GM18870 (cell line): ENCODE measurements around the gene ELOA.

ENCODE experiments used
- ATAC-seq: cut with Tn5 transposase; IDR thresholded peaks from one replicate; pipeline ENCODE4 v1.9.1; 2021; ENCODE audit warnings: moderate library complexity; ENCODE audit not compliant: unreplicated experiment

ELOA gene

GRCh38 chr1:23743287-23744152 is at the start of gene ELOA:
Gene ELOA (plus strand): TSS chr1:23743471. CDS start chr1:23743504, 33 bp downstream.
- no peak for ATAC-seq

GRCh38 chr1:23693599-23693998 is 49.7 kb upstream of the ELOA start:
- no peak for ATAC-seq

- no peak for ATAC-seq
These were observed 48.9 kb upstream of the ELOA start for GRCh38 chr1:23694371-23694770.

GRCh38 chr1:23695667-23696066 is 47.6 kb upstream of the ELOA start:
- no peak for ATAC-seq

GRCh38 chr1:23696335-23696989 is 46.8 kb upstream of the ELOA start:
- no peak for ATAC-seq

GRCh38 chr1:23698466-23698865 is 44.8 kb upstream of the ELOA start:
- ATAC-seq = no peak

- no peak for ATAC-seq
These were observed 43.7 kb upstream of the ELOA start for GRCh38 chr1:23699280-23700179.

GRCh38 chr1:23701310-23701709 is 42.0 kb upstream of the ELOA start:
- ATAC-seq = no peak

GRCh38 chr1:23701996-23702395 is 41.3 kb upstream of the ELOA start:
- no peak for ATAC-seq

GRCh38 chr1:23704834-23705495 is 38.3 kb upstream of the ELOA start:
- no peak for ATAC-seq

- no peak for ATAC-seq
These were observed 34.0 kb upstream of the ELOA start for GRCh38 chr1:23709229-23709628.

- no peak for ATAC-seq
These were observed 24.8 kb upstream of the ELOA start for GRCh38 chr1:23718482-23718881.

- ATAC-seq = no peak
These were observed 24.0 kb upstream of the ELOA start for GRCh38 chr1:23719162-23719820.

- ATAC-seq = peak; percentile 54
These were observed 22.8 kb upstream of the ELOA start for GRCh38 chr1:23720256-23720995.

- ATAC-seq = no peak
These were observed 20.6 kb upstream of the ELOA start for GRCh38 chr1:23722652-23723051.

GRCh38 chr1:23726686-23727085 is 16.6 kb upstream of the ELOA start:
- ATAC-seq = no peak

- no peak for ATAC-seq
These were observed 15.9 kb upstream of the ELOA start for GRCh38 chr1:23727362-23727811.

- no peak for ATAC-seq
These were observed 10.7 kb upstream of the ELOA start for GRCh38 chr1:23732363-23733224.
